Myocyte (in vitro differentiated cells): ENCODE data around the gene PCSK2. TPM values are rescaled to one million over a fixed set of nuclear protein-coding genes. Genes with fewer than 3 reads are reported as not detected.
"Not testable (repeated sequence)": the region's sequence is repeated elsewhere in the genome, so short reads cannot be mapped to it uniquely, and the experiment has no call there.

Experiments used
- DNase-seq: peaks from one replicate; pipeline ENCODE4 v3.0.0-alpha.2; 2012; ENCODE audit warnings: low read depth
- polyA plus RNA-seq: library from polyadenylated mRNA; unstranded; fragments of >200 nt; gene quantifications from one replicate; pipeline ENCODE4 v1.2.1, GENCODE V29; 2012; ENCODE audit warnings: missing spikeins
- total RNA-seq: library from RNA; depleted of rRNA; stranded (reverse); fragments of >200 nt; gene quantifications from 2 replicates; pipeline ENCODE4 v1.2.3, GENCODE V29; 2014

The PCSK2 gene, protein sequence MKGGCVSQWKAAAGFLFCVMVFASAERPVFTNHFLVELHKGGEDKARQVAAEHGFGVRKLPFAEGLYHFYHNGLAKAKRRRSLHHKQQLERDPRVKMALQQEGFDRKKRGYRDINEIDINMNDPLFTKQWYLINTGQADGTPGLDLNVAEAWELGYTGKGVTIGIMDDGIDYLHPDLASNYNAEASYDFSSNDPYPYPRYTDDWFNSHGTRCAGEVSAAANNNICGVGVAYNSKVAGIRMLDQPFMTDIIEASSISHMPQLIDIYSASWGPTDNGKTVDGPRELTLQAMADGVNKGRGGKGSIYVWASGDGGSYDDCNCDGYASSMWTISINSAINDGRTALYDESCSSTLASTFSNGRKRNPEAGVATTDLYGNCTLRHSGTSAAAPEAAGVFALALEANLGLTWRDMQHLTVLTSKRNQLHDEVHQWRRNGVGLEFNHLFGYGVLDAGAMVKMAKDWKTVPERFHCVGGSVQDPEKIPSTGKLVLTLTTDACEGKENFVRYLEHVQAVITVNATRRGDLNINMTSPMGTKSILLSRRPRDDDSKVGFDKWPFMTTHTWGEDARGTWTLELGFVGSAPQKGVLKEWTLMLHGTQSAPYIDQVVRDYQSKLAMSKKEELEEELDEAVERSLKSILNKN
- 0.35 TPM in 1 of 2 replicates, not detected in the other for total RNA-seq
- polyA plus RNA-seq = not detected

DNA sequence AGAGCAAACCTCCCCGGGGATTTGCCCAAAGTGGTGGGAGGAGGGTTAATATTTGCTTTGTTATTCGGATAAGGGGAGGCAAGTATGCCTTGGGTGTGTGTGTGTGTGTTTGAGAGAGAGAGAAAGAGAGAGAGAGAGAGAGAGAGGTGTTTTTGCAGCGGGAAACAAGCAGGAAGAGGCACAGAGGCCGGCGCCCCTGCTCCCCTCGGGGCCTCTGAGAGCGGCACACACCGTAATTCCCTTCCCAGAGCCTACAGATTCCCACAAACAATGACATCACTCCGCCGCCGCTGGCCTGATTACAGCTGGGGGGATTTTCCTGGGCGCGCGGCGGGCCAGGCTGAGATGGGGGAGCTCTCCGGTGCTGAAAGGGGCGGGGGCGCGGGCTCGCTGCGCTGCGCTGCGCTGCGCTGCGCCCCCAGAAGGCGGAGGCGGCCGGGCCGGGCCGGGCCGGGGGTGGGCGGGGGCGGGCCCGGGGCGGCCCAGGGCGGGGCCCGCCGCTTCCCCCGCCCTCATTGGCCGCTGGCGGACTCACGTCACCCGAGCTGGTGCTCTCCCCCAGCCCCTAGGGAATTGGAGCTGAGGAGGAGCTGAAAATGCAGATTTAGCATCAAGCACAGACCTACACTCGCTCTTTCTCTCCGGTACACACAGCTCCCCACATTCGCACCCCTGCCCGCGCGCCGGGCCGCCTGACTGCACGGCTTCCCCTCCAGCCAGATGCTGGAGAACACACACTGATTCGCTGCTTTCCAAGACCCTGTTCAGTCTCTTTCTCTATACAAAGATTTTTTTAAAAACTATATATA is at the start of gene PCSK2:
PCSK2 (plus strand) TSS at position 631 of the 809 bp plus-strand sequence. CDS start 266 bp downstream, outside the sequence.
- DNase-seq = peak; percentile 16

DNA sequence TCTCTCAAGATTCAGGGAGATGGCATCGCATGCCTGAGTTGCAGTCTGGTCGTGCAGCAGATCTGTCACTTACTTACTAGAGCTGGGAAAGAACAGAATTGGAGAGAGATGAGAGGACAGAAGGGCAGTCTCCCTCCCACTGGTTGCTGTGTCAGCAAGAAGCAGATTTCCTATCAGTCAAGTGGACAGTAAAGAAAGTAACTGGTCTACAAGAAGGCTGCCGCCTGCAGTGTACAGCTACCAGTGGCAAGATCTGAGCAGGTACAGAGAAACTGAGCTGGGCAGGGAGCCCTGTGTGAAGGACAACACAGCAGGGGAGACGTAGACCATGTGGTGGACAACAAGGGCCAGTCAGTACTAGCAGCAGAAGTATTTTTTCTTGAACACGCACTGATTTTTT is 49.5 kb upstream of the PCSK2 start:
- DNase-seq = no peak

DNA sequence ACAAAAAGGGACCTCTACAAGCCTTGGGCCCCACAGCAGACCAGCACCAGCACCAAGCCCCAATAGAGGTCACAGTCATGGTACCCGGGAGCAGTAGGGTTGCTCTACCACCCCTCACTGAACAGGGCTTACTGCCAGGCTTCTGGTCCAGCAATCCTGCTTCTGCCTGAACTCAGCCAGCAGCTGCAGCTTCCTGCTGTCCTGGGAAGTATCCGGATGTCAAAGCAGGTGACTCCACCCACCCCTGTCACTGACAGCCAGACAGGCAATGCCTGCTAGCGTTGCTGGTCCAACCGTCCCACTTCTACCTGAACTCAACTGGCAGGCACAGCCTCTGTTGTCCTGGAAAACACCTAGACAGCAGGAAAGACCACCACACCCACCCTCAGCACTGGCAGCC is 47.0 kb upstream of the PCSK2 start:
- no peak for DNase-seq

DNA sequence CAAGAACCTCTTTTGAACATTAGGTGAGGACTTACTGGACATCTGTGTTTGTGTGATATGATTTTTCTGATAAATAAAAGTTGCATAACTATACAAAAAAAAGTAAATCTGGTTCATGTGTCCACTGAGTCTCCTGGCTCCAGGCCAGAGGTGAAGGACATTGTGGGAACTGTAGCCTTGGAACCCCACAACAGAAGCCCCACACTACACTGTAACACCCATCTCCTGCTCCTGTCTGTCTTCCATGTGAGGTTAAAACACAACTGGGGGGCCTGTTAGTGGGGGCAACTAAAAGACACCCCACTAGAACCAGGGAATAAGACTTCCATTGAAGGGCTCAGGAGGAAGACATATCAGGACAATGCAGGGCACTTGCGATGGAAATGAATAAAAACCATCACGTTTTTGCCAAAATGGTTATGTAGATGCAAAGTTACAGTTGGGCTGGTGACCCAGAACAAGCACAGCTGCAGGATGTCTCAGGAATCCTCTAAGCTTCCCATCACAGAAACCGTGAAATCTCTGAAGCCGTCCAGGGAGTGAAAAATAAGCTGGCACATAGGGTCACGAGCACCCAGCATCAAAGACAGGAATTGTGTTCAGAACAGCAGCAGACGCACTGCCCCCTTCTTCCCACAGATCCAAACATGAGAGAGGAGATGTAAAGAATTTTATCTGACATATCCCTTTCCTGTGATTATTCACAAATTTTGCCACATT is 36.7 kb upstream of the PCSK2 start:
- no peak for DNase-seq

DNA sequence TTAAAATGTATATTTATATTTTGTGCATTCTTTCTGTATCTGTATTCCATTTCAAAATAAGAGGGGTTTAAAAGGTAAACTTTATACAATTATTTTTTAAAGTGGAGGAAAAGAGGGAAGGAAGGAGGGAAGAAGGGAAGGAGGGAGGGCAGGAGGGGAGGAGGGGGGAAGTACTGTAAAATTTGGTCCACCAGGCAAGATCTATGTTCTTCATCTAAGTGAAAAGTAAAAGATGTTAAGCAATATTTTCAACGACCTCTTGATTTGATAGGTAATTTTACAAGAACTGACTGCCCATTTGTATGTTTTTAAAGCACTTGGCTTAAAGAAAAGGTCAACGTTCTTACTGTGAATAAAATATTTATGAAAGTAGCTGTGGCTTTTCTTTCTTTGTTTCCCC is 29.8 kb upstream of the PCSK2 start:
- no peak for DNase-seq

DNA sequence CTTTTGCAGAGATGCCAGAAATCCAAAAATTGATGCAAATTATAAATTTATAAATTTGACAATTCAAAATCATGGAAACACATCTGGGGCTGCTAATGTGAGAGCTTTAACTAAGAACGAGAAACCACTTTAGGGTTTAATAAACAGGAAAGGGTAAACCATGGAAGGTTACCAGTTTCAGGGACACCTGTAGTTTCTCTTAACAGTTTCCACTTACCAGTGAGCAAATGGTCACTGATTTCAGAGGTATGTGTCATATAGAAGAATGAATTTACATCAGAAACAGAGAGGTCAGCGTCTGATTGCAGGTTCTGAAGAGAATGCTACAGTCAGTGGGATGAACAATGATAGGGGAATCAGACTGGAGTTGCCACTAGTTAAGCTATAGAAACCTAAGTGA is 24.8 kb upstream of the PCSK2 start:
- DNase-seq = no peak

DNA sequence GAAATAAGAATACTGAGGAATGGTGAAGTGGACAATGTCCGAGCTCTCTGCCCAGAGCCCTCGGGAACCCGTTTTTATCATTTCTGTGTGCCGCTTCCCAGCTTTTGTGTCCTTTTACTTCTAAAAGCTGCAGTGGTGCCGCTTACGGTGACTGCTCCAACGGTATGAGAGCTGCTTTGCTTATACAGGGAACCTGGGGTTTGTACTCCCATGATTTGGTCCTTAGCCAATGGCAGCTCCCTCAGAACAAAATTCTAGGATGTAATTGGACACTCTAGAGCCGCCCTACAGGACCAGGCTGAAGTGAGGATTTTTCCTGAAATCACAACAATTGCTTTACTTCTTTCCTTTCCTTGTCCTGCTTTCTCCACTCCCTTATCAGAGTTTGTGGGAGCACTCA is 24.2 kb upstream of the PCSK2 start:
- no peak for DNase-seq

DNA sequence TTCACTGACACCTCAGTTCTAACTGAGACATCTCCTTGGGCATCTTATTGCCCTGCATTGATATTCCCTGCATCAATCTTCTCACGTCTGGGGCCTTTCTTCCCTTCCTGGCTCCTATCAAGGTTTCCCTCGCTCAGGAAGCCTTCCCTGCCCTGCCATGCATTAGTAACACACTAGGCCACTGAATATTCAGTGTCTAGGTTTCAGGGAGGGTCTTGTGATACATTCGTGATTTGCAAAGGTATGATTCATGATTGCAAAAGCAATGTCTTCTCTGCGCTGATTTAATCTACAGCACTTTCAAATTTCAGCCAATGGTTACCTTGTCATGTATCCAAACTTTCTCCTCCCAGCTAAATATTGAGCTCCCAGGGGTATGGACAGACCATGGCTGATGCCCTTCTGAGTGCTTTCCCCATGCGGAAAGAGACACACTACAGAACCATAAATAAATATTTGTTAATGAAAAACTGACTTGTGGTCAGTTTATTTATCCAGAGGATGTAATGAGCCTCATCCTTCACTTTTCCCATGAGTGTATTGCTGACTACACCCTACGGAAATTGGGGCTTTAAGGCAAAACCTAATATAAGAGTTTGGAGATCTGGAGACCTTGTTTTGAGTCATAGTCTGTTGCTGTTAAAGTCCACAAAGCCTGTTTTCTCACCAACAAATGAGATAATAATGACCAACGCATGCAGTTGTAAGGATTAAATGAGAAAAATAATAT is 21.6 kb upstream of the PCSK2 start:
- DNase-seq = no peak

DNA sequence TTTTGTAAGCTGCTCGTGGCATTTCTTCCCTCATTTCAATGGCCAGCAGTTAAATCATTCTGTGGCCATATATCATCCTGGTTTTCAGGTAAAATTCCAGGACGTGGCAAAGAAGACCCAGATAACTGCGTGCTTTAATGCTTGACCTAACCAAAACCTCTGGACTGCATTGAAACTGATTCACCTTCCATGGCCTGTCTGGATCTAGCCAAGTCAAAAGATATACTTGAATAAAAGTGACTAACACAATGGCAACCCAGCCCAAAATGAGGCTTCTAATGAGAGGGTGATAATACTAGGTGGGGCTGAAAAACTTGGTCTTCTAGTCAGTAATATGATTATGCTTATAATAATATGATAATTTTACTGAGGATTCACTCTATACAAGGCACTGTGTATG is 16.5 kb upstream of the PCSK2 start:
- DNase-seq = no peak

DNA sequence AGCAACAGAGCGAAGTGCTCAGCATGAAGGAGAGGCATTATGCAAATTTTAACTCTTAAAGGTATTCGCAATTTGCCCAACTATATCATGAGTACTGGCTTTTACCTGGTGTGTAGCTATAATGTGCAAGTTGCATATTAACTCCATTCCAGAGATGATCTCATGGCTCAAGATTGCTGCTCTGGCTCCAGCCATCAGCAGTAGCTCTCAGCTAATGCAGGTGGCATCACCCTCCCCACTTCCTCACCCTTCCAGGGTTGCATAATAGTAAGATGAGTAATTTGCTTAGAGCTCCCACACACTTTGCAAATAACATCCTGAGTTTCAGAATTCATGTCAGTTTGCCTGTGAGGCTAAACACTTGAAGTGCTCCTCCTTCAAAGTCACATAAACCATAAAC is 15.9 kb upstream of the PCSK2 start:
- no peak for DNase-seq

DNA sequence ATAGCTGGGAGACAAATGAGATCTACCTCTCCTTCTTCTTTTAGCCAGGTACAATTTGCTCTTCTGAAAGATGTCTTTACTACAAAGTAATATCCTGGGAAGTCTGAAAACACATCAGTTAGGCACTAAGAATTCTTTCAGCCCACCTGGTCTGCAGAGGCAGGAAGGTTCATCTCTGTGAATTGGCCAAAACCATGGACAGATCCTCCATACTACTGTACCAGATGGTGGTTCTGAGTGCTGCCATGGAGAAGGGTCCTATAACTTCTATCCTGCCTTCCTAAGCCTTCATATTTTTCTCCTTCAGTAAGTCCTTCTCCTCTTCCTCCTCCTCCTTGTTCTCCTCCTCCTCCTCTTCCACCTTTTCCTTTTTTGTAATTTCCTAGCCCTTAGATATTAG is 11.7 kb upstream of the PCSK2 start:
- no peak for DNase-seq

DNA sequence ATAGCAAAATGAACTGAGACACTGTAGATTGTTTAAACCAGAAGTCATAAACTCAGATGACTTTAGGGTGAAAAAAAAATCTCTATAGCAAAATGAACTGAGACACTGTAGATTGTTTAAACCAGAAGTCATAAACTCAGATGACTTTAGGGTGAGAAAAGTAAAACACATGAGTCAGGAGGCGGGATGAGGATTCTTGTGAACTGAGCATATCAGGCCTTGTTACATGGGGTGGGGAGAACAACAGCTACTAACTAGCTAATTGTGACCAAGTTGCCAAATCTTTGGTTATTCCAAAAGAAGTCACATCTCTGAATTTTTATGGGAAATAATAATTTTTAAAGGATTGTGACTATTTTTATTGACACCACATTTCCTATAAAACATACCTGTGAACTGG is 7.0 kb upstream of the PCSK2 start:
- DNase-seq = not testable (repeated sequence)

DNA sequence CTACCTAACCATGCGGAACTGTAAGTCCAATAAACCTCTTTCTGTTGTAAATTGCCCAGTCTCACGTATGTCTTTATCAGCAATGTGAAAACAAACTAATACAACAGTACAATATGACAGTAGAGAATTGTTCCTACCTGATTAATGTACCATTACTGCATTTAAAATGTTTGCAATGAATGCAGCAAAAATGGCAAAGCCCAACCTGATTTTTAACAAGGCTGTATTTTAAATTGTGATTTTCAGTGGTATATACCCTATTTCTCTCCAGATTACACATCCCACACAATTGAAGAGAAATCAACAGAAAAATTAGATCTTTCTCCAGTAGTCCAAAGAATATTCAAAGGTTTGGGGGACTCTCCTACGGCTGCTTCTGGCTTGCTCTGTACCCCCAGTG is 3.3 kb upstream of the PCSK2 start:
- no peak for DNase-seq

DNA sequence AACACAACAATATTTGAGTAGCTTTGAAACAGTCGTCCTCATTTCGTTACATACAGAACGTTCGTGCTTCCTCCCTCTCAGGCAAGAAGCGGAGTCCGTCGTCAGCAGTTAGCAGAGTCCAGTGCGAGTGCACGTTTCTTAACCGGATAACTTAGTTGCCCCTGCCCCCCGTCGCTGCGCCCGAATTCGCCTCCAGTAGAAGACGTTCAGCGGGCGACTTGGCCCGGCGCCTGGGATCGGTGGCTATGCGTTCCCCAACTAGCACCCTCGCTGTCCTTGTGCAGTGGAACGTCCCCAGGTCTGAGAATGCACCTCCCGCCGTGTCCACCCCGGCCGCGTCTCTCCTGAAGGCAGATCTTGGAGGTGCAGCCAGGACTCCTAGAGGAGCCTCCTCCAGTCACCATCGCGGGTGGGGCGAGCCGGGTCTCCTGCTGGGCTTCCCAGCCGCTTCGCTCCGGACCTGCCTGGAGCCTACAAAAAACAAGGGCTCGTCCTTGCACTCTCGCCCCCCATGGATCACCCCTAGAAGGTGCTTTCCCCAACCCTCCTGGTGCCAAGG is 910 bp upstream of the PCSK2 start:
- no peak for DNase-seq

DNA sequence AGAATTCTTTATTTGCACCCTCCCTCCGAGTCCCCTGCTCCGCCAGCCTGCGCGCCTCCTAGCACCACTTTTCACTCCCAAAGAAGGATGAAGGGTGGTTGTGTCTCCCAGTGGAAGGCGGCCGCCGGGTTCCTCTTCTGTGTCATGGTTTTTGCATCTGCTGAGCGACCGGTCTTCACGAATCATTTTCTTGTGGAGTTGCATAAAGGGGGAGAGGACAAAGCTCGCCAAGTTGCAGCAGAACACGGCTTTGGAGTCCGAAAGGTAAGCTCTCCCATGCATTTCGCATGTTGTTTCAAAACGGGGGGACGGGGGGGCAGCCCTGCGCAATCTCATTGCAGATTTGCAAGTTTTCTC is 357 bp downstream of the PCSK2 start:
- DNase-seq = no peak

DNA sequence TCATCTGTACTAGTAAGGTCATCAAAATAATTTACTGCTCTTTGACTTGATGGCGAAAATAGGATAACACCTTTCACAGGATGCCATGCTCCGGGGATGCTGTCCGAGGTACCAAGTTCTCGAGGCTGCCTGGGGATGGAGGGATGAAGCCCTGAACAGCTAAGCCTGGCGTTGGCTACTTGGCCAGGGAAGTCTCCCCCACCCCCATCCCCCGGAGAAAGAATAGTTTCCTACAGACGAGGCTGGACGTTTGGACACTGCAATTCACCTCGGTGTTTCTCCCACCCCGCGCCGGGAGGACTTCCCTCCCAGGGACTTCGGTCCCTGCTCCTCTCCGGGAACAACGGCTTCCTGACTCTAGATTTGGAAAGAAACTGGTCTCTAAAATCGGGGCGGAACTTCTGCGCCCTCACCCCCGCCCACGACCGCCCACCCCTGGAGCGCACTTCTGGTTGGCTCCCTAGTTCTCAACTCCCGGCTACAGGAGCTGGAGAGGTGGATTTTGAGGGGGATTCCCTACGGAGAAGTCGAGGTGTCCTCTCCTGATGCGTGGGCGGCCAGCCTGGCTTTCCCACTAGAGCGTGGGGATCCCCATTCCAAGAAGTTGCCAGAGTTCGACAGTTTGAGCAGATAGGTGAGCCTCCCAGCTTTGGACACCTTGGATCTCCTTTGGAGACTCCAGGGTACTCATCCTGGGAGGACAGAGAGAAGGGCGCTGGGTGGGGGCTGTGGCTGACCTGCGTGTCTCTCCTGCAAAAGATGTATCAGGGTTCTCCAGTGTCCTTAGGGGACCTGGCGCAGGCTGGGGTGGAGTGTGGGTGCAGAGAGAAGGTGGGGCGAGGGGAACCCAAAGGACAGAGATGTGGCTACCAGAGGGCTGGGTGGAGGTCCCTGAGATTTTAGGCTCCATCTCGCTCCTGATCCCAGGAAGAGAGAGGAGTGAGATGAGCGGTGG is 1.1 kb downstream of the PCSK2 start:
- DNase-seq = peak; percentile 2

DNA sequence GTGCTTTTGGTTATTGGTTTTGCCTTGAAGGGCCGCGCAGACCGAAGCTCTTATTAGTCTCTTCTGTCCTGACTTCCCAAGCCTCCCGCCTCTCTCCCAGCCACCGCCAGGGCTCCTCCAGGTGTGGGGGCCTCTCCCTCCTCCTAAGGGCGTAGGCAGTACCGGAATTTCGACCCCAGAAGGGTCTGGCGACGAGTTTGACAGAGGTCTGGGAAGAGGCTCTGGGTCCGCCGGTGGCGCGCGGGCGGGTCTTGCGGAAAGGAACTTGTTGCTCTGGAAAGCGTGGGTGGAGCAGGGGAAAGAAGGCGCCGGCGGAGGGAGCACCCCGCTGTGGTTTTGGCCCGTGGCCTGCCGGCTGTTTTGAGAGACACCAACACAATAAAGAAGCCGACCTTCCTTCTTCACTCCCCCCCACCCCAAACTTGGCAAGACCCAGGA is 1.8 kb downstream of the PCSK2 start:
- no peak for DNase-seq

DNA sequence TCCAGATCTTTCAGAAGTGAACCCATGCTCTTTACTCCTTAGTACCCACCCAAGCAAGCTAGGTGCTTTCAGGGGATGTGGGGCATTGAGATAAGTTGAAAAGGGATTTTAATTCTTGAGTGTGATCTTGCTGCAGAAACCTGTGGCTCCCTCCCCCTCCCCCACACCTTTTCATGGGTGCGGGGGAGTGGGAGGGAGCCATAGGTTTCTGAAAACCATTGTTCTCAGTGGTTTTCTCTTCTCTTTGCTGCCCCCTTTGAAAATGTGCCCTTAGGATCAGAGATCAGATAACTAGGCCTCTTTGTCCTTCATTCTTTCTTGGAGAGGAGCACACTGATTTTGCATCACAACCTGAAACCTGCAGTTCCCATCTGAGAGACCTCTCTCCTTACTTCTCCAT is 2.4 kb downstream of the PCSK2 start:
- DNase-seq = no peak

DNA sequence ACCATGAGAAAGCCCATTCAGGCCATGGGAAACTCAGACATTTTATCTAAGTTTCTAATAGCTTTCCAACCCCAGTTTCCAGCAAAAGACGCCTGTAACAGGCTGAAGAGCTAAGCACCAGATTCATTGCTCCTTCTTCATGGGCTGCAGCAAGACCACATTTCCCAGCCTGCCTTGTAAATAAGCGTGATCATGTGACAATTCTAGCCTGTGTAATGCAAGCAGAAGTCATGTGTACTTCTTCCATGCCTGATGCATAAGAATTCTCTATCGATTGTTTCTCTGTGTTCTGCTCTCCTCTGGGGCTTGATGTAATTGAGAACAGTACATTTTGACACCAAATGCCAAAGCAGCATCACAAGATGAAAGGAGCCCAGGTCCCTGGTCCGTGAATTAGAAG is 6.8 kb downstream of the PCSK2 start:
- no peak for DNase-seq
